ENCODE data around the gene TGFBRAP1. TPM values are rescaled to one million over a fixed set of nuclear protein-coding genes. Genes with fewer than 3 reads are reported as not detected.

The TGFBRAP1 gene
- total RNA-seq, 2 donors from 2014 or later: 26.0 to 30.7 TPM

- no peak for DNase-seq (ENCODE audit: low spot score)
Observed at GRCh38 chr2:105309147-105309545, 20.4 kb downstream of the TGFBRAP1 start.

DNA sequence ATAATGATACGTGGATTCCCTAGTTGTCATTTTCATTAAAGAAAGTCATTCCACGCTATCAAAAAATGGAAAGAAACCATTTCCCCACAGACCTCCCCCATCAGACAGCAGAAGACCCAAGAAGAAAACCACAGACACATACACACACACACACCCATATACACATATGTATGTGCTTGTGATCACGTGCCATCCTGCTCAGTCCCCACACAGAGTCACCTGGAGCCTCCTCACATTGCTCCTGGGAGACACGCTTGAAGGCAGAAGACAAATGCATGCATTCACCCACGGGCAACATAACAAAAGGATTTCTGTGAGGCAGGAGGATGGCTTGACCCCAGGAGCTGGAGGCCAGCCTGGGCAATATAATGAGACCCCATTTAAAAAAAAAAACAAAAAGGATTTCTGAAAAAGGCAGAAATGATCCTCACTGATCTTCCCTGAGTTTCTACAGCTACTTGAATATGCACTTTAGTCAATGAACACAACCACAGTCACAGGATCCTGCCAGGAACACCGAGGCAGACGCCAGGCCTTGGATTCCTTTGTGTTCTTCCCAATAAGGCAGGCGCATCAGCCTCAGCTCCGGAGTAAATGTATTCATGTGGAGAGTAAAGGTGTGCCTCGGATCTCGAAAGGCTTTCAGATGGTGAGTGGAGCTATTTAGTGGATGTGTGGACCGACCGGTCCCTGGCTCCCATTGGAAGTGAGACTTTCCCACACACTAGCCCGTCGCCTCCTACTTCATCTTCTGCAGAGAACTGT lies 21.0 kb downstream of the TGFBRAP1 start:
- no peaks in the 10 kb centered on the region for H3K27me3 ChIP-seq (replicated peaks; ENCODE audit: insufficient read depth)
- no peaks in the 10 kb centered on the region for H3K9me3 ChIP-seq
- TF ChIP-seq CTCF (IDR thresholded peaks at IDR 0.05): no peak
- H3K36me3 ChIP-seq: peaks cover 14% of the 10 kb centered on the region
- no peak overlapping the region for H3K4me3 ChIP-seq
- ATAC-seq (ENCODE audit: insufficient number of reproducible peaks, low FRiP score, low read depth) (no peak), DNase-seq (ENCODE audit: low spot score) (no peak)
- H3K27ac ChIP-seq: no peak overlapping the region
- H3K4me1 ChIP-seq (ENCODE audit: control insufficient read depth in 1 of 2, low read depth in 2 of 2): no peaks in the 10 kb centered on the region

More at GRCh38 chr2:105309147-105309545, 20.4 kb downstream of the TGFBRAP1 start:
- no peaks in the 10 kb centered on the region for H3K9me3 ChIP-seq
- no peaks in the 10 kb centered on the region for H3K4me1 ChIP-seq (ENCODE audit: control insufficient read depth in 1 of 2, low read depth in 2 of 2)
- no peak overlapping the region for H3K27ac ChIP-seq
- H3K4me3 ChIP-seq: no peak overlapping the region
- no peak for TF ChIP-seq CTCF (IDR thresholded peaks at IDR 0.05)
- no peak for ATAC-seq (ENCODE audit: insufficient number of reproducible peaks, low FRiP score, low read depth)
- no peaks in the 10 kb centered on the region for H3K27me3 ChIP-seq (replicated peaks; ENCODE audit: insufficient read depth)
- peaks cover 14% of the 10 kb centered on the region for H3K36me3 ChIP-seq

- Histone ChIP-seq H3K27me3 (replicated peaks; ENCODE audit: insufficient read depth) (no peaks in the 10 kb centered on the region), H3K9me3 (no peaks in the 10 kb centered on the region), H3K4me1 (ENCODE audit: control insufficient read depth in 1 of 2, low read depth in 2 of 2) (no peaks in the 10 kb centered on the region), H3K4me3 (no peak overlapping the region), H3K27ac (no peak overlapping the region), H3K36me3 (peaks cover 14% of the 10 kb centered on the region)
- ATAC-seq (ENCODE audit: insufficient number of reproducible peaks, low FRiP score, low read depth) (no peak), DNase-seq (ENCODE audit: low spot score) (no peak)
- no peak for TF ChIP-seq CTCF (IDR thresholded peaks at IDR 0.05)
Observed at GRCh38 chr2:105307962-105308361, 21.6 kb downstream of the TGFBRAP1 start.

- Histone ChIP-seq H3K36me3 (peaks cover 14% of the 10 kb centered on the region), H3K4me3 (no peak overlapping the region), H3K27ac (no peak overlapping the region), H3K4me1 (ENCODE audit: control insufficient read depth in 1 of 2, low read depth in 2 of 2) (peaks cover 0 to 1% of the 10 kb centered on the region in 2 donors), H3K9me3 (no peaks in the 10 kb centered on the region), H3K27me3 (replicated peaks; ENCODE audit: insufficient read depth) (no peaks in the 10 kb centered on the region)
- TF ChIP-seq CTCF (IDR thresholded peaks at IDR 0.05): no peak
- ATAC-seq (ENCODE audit: insufficient number of reproducible peaks, low FRiP score, low read depth) (no peak), DNase-seq (ENCODE audit: low spot score) (no peak)
Observed at GRCh38 chr2:105307550-105307949, 22.0 kb downstream of the TGFBRAP1 start.

DNA sequence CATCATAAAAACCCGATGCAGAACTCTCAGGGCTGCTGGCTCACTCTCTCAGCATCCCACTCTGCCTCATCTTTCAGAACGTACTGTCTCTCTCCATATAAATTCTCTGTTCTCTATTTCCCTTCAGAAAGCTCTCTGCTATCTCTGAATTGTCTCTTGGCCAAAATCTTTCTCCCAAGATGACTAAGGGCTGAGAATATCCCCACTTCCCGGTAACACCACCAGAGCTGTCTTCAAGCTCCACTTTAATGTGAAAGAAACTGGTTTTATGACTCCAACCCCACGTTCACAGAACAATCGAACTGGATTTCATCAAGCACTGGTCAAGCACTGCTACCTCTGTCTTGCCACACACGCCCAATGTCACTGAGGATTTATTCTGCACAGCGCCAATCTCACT lies 22.4 kb downstream of the TGFBRAP1 start:
- no peak for TF ChIP-seq CTCF (IDR thresholded peaks at IDR 0.05)
- Histone ChIP-seq H3K4me3 (no peak overlapping the region), H3K4me1 (ENCODE audit: control insufficient read depth in 1 of 2, low read depth in 2 of 2) (peaks cover 0 to 3% of the 10 kb centered on the region in 2 donors), H3K27me3 (replicated peaks; ENCODE audit: insufficient read depth) (no peaks in the 10 kb centered on the region), H3K36me3 (peaks cover 14% of the 10 kb centered on the region), H3K27ac (no peak overlapping the region), H3K9me3 (no peaks in the 10 kb centered on the region)
- DNase-seq (ENCODE audit: low spot score): no peak
- ATAC-seq (ENCODE audit: insufficient number of reproducible peaks, low FRiP score, low read depth): no peak
